Activated naive CD4-positive, alpha-beta T cell treated with anti-CD3 and anti-CD28 coated beads for 36 hours (primary cell): ENCODE results near the gene TMEM165. TPM values are rescaled to one million over a fixed set of nuclear protein-coding genes. Genes with fewer than 3 reads are reported as not detected.
"Not testable (repeated sequence)": the region's sequence is repeated elsewhere in the genome, so short reads cannot be mapped to it uniquely, and the experiment has no call there.

ENCODE experiments used
- CTCF ChIA-PET: fragments of 350-600 bp; sonication (Branson Sonifier 250); formaldehyde crosslinking; loops from one replicate; lab custom pipeline; 2021; ENCODE audit warnings: antibody characterized with exemption; lab: Charles Lee
- DNase-seq: peaks from one replicate; pipeline ENCODE4 v3.0.0-alpha.2; 2020
- H3K27ac Mint-ChIP-seq: one replicate; pipeline ENCODE4 v1.8.0; 2021; ENCODE audit warnings: mild to moderate bottlenecking, mixed read lengths
- H3K27me3 Mint-ChIP-seq: one replicate; pipeline ENCODE4 v1.8.0; 2021; ENCODE audit warnings: low read depth, mixed read lengths
- H3K36me3 Mint-ChIP-seq: one replicate; pipeline ENCODE4 v1.8.0; 2021; ENCODE audit warnings: low read depth, mixed read lengths
- H3K4me1 Mint-ChIP-seq: one replicate; pipeline ENCODE4 v1.8.0; 2021; ENCODE audit warnings: low read depth, mixed read lengths
- H3K4me3 Mint-ChIP-seq: one replicate; pipeline ENCODE4 v1.8.0; 2021; ENCODE audit warnings: mild to moderate bottlenecking, moderate library complexity, mixed read lengths
- H3K9me3 Mint-ChIP-seq: one replicate; pipeline ENCODE4 v1.8.0; 2021; ENCODE audit warnings: mixed read lengths
- intact Hi-C: fragments of 100-400 bp; cut with micrococcal nuclease; formaldehyde crosslinking; loops from one replicate; pipeline ENCODE4 v1.15.1; 2023
- total RNA-seq, 2 experiments: library from RNA; stranded (reverse); gene quantifications; one replicate each; pipeline ENCODE4 v1.2.3, GENCODE V29; 2021

Gene TMEM165
- total RNA-seq, 2 experiments from 2014 or later = 39.1 to 40.6 TPM

DNA sequence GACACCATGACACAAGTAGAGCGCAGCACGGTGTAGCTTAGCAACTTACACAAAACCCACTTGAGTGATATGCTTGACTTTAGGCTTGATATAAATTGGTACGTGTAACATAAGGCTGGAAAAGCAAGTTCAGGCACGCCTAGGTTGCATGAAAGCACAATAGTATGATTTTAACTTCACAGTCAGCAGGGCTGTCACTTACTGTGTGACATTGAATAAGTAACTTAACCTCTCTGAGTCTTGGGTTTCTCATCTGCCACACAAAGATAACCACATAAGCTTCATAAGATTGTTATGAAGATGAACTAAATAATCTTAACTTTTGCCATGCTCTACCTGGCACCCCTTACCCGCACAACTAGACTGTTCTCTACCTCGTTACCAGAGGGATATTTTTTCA lies 40.2 kb upstream of the TMEM165 start:
- CTCF ChIA-PET = interaction anchor here (0.6 to 1.0 kb wide), 3 partner anchors 10 to 509 kb away, joined by 3 to 4 read pairs (median 3); no protein-coding TSS in a partner anchor
- Mint-ChIP-seq H3K36me3 (peaks cover 26% of the 10 kb centered on the region), H3K9me3 (no peaks in the 10 kb centered on the region), H3K27me3 (no peaks in the 10 kb centered on the region), H3K4me3 (no peak overlapping the region), H3K4me1 (peaks cover 31% of the 10 kb centered on the region), H3K27ac (no peak overlapping the region)
- intact Hi-C loops = no loop called here
- no peak for DNase-seq

GRCh38 chr4:55356991-55357461 lies 38.7 kb upstream of the TMEM165 start:
- Mint-ChIP-seq H3K4me3 (no peak overlapping the region), H3K27me3 (no peaks in the 10 kb centered on the region), H3K36me3 (peaks cover 23% of the 10 kb centered on the region), H3K4me1 (peaks cover 30% of the 10 kb centered on the region), H3K27ac (no peak overlapping the region), H3K9me3 (no peaks in the 10 kb centered on the region)
- intact Hi-C loops = no loop called here
- no peak for DNase-seq
- CTCF ChIA-PET = interaction anchor here (1.0 kb wide), 1 partner anchor 11 kb away, joined by 4 read pairs; the partner anchor contains the start of gene SRD5A3

GRCh38 chr4:55358246-55358645 lies 37.5 kb upstream of the TMEM165 start:
- no peak overlapping the region for H3K27ac Mint-ChIP-seq
- intact Hi-C loops = loop anchor here (1.0 kb wide), 1 partner anchor 11 kb away; no protein-coding TSS in a partner anchor
- CTCF ChIA-PET = no interaction called here

GRCh38 chr4:55358668-55359067 lies 37.1 kb upstream of the TMEM165 start:
- Mint-ChIP-seq H3K9me3 (no peaks in the 10 kb centered on the region), H3K4me3 (no peak overlapping the region), H3K27me3 (no peaks in the 10 kb centered on the region), H3K27ac (peak overlapping the region; percentile 41), H3K36me3 (peaks cover 10% of the 10 kb centered on the region), H3K4me1 (peaks cover 22% of the 10 kb centered on the region)
- CTCF ChIA-PET = no interaction called here
- DNase-seq = no peak
- intact Hi-C loops = loop anchor here (1.0 kb wide), 1 partner anchor 11 kb away; no protein-coding TSS in a partner anchor

More at GRCh38 chr4:55358246-55358645, 37.5 kb upstream of the TMEM165 start:
- no peaks in the 10 kb centered on the region for H3K27me3 Mint-ChIP-seq
- H3K4me1 Mint-ChIP-seq = peaks cover 22% of the 10 kb centered on the region
- no peaks in the 10 kb centered on the region for H3K9me3 Mint-ChIP-seq
- peaks cover 14% of the 10 kb centered on the region for H3K36me3 Mint-ChIP-seq
- no peak for DNase-seq
- no peak overlapping the region for H3K4me3 Mint-ChIP-seq

DNA sequence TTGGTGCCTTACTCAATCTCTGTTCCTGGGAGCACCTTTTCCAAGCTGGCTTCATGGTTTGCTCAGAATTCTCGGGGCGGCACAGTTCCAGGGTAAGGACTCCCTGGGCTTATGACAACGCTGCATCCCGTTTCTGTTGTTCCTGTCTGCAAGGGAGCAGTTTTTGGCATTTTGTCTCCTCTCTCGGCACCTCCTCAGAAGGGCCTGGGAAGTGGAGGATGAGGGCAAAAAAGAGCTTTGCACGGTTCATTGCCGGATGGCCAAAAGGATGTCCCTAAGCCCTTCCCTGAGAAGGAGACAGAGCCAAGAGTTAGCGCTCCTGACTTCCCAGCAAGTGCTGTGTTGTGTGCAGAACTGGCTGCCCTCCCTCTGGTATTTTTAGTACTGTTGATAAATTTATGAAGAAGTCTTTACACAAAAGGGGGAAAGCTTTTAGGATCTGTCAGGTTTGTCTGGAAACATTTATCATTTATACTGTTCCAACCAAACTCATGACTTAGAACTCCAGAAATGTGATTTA lies 36.3 kb upstream of the TMEM165 start:
- intact Hi-C loops = no loop called here
- Mint-ChIP-seq H3K4me1 (peaks cover 22% of the 10 kb centered on the region), H3K4me3 (no peak overlapping the region), H3K27ac (no peak overlapping the region), H3K9me3 (no peaks in the 10 kb centered on the region), H3K36me3 (peaks cover 11% of the 10 kb centered on the region), H3K27me3 (no peaks in the 10 kb centered on the region)
- CTCF ChIA-PET = no interaction called here
- no peak for DNase-seq

GRCh38 chr4:55362938-55363337 lies 32.8 kb upstream of the TMEM165 start:
- Mint-ChIP-seq H3K4me1 (peaks cover 19% of the 10 kb centered on the region), H3K36me3 (peaks cover 14% of the 10 kb centered on the region)
- DNase-seq, H3K9me3 Mint-ChIP-seq, intact Hi-C loops, H3K27me3 Mint-ChIP-seq, H3K27ac Mint-ChIP-seq, H3K4me3 Mint-ChIP-seq: not testable (repeated sequence)
- CTCF ChIA-PET = interaction anchor here (1.3 kb wide), 1 partner anchor 32 kb away, joined by 4 read pairs; the partner anchor contains the start of gene TMEM165

- CTCF ChIA-PET = no interaction called here
- H3K4me3 Mint-ChIP-seq = no peak overlapping the region
- peaks cover 10% of the 10 kb centered on the region for H3K4me1 Mint-ChIP-seq
- intact Hi-C loops = no loop called here
- H3K9me3 Mint-ChIP-seq = no peaks in the 10 kb centered on the region
- no peak for DNase-seq
- no peak overlapping the region for H3K27ac Mint-ChIP-seq
- H3K27me3 Mint-ChIP-seq = no peaks in the 10 kb centered on the region
- peaks cover 14% of the 10 kb centered on the region for H3K36me3 Mint-ChIP-seq
These were observed 31.9 kb upstream of the TMEM165 start for GRCh38 chr4:55363691-55364351.

DNA sequence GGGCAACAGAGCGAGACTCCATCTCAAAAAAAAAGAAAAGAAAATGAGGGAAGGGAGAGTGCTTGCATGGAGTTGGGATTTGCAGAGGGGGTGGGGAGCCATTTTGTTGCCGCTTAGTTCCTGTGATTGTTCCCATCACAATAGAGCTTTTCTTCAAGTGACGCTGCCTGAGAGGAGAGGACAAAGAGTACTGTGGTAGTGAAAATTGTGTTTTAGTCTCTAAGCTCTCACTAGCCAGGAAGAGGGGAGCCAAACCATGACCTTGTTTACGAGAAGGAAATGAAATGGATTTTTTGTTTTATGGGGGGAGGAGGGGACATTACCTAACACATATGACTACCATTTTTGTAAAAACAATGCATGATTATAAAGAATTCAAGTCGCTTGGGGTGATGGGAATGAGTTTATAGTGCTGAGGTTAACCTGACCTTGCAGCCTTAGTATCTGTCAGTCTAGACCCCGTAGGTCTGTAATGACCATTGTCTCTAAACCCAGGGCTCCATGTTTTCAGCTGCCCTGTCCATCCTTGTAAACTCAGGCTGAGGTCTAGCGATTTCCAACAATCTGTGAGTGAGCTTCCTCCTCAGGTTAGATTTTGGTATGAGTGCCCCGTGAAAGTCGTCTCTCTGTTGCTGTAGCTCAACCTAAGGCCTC lies 30.9 kb upstream of the TMEM165 start:
- Mint-ChIP-seq H3K9me3 (no peaks in the 10 kb centered on the region), H3K27me3 (no peaks in the 10 kb centered on the region), H3K27ac (no peak overlapping the region), H3K4me1 (peaks cover 2% of the 10 kb centered on the region), H3K4me3 (no peak overlapping the region), H3K36me3 (peaks cover 16% of the 10 kb centered on the region)
- CTCF ChIA-PET = no interaction called here
- no peak for DNase-seq
- intact Hi-C loops = no loop called here

DNA sequence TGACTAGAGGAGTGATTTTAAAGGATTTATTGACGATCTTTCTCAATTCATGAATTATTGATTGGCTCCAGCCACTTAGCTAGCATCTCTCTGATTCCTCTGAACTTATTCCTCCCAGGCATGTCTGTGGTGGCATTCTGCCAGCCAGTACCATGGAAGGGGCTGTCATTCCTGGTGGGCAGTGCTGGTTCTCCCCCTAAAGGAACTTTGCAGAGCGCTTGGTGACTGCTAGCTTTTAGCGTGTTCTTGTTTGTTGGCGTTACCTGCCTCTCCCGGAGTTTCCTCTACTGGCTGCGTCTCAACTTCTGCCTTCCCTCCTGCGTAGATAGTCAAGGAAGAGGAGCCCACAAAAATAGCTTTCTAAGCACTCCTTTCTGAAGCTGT lies 30.4 kb upstream of the TMEM165 start:
- Mint-ChIP-seq H3K9me3 (no peaks in the 10 kb centered on the region), H3K4me3 (no peak overlapping the region), H3K36me3 (peaks cover 19% of the 10 kb centered on the region), H3K27me3 (no peaks in the 10 kb centered on the region), H3K27ac (no peak overlapping the region), H3K4me1 (peaks cover 2% of the 10 kb centered on the region)
- intact Hi-C loops = no loop called here
- DNase-seq = no peak
- CTCF ChIA-PET = interaction anchor here (0.7 kb wide), 1 partner anchor 584 kb away, joined by 3 read pairs; the partner anchor contains the start of gene CEP135

DNA sequence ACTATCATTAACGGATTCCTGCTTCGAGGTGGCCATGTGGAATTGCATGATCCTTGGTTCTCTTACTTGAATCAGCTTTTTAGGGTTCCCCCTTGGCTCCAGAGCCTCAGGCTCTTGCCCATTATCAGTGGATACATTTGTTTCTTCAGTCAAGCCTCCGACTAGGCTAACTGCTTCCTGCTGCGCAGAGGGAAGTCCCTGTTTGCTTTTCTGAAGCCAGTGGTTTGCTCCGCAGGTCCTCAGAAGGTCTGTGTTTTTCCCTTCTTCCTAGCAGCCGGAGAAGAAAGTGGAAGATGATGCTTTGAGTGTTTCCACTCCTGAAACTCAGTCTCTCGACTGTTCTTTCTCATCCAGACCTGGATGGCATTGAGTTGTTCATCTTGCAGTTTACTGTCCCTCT lies 29.1 kb upstream of the TMEM165 start:
- CTCF ChIA-PET = no interaction called here
- intact Hi-C loops = no loop called here
- no peaks in the 10 kb centered on the region for H3K27me3 Mint-ChIP-seq
- no peaks in the 10 kb centered on the region for H3K9me3 Mint-ChIP-seq
- peaks cover 2% of the 10 kb centered on the region for H3K4me1 Mint-ChIP-seq
- H3K36me3 Mint-ChIP-seq = peaks cover 19% of the 10 kb centered on the region
- DNase-seq = no peak
- no peak overlapping the region for H3K4me3 Mint-ChIP-seq
- no peak overlapping the region for H3K27ac Mint-ChIP-seq

DNA sequence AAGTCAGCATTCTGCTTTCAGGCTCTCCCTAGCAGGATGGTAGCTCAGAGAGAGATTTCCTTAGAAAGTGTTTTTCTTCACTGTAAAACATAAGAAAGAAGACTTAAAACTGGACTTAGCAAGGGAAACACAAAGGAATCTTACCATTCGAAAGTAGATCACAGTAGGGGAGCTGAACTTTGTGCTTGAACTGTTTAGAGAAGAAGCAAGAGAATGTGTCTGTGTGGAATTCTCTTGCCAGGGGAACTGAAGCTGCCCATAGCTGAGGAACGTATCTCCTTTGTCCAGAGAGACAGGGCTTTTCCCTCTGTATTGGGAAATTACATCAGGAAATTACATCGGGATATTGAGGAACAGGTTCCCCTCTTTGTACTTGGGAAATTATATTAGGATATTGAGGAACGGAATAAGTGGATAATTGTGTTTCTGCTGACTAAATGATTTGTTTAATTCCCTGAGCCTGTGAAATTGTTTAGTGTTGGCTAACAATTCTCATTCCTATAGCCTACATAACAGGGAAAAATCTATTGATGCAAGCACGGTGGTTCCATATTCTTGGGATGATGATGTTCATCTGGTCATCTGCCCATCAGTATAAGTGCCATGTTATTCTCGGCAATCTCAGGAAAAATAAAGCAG lies 28.6 kb upstream of the TMEM165 start:
- Mint-ChIP-seq H3K27ac (no peak overlapping the region), H3K36me3 (peaks cover 17% of the 10 kb centered on the region), H3K4me3 (no peak overlapping the region), H3K27me3 (no peaks in the 10 kb centered on the region), H3K9me3 (no peaks in the 10 kb centered on the region), H3K4me1 (no peaks in the 10 kb centered on the region)
- CTCF ChIA-PET = no interaction called here
- DNase-seq = no peak
- intact Hi-C loops = no loop called here

DNA sequence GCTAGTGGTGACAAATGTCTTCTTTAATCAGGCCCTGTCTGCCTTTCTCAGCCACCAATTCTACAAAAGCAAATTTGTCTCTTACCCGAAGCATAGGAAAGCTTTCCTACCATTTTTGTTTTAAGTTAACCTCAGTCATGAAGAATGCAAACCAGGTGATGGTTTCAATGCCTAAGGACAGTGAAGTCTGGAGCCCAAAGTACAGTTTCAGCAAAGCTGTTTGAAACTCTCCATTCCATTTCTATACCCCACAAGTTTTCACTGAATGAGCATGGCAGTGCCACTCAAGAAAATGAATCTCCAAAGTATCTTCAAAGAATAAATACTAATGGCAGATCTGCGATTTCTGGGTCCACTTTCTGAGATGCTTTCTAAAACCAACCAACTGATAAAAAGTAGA lies 25.8 kb upstream of the TMEM165 start:
- no peak overlapping the region for H3K4me3 Mint-ChIP-seq
- H3K9me3 Mint-ChIP-seq = no peaks in the 10 kb centered on the region
- CTCF ChIA-PET = no interaction called here
- DNase-seq = no peak
- peaks cover 8% of the 10 kb centered on the region for H3K36me3 Mint-ChIP-seq
- no peaks in the 10 kb centered on the region for H3K4me1 Mint-ChIP-seq
- no peaks in the 10 kb centered on the region for H3K27me3 Mint-ChIP-seq
- H3K27ac Mint-ChIP-seq = no peak overlapping the region
- intact Hi-C loops = no loop called here
